Measurements from ENCODE around the gene AGBL1. TPM values are rescaled to one million over a fixed set of nuclear protein-coding genes. Genes with fewer than 3 reads are reported as not detected.

AGBL1 gene
- total and polyA plus RNA-seq, 2 experiments from 2014 or later = 0.03 TPM; not detected in 1

DNA sequence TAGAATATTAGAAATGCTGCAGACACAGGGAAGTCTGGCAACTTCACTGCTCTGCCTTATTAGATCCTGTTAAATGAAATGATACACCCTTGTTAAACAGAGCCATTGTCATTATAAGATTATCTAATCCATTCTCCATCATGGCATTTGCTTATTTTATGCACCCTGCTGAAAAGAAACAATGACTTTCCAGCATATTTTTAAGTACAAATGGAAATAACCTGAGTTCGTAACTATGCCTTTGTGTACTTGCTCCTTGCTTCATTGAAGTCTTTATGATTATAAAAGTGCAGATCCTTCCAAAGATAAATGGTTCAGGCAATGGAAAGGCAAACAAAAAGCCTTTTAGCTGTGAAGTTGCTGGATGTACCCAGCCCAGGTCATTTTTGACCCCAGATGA, 195.7 kb downstream of the AGBL1 start:
- Histone ChIP-seq H3K27me3 (ENCODE audit: insufficient read depth) (no peaks in the 10 kb centered on the region), H3K9me2 (ENCODE audit: insufficient read depth) (peaks cover 6% of the 10 kb centered on the region; the same call in 1 of the 2 replicates), H3K36me3 (ENCODE audit: insufficient read depth) (no peaks in the 10 kb centered on the region), H3K27ac (ENCODE audit: low read depth) (no peak overlapping the region), H3K4me2 (no peak overlapping the region), H3K79me2 (replicated peaks; ENCODE audit: insufficient read depth) (no peaks in the 10 kb centered on the region), H2AFZ (no peak overlapping the region), H3K4me1 (ENCODE audit: insufficient read depth) (0 out of 2 replicates have a peak, but pooled peaks cover 4% of the 10 kb centered on the region), H3F3A (replicated peaks; ENCODE audit: low read depth) (no peaks in the 10 kb centered on the region), H4K20me1 (replicated peaks; ENCODE audit: insufficient read depth) (no peaks in the 10 kb centered on the region), H3K4me3 (no peak overlapping the region)
- no peaks in the 10 kb centered on the region for H3K9me3 Mint-ChIP-seq
- no peak for TF ChIP-seq POLR2AphosphoS5 (IDR thresholded peaks at IDR 0.05; ENCODE audit: low read depth)
- no peak for TF ChIP-seq ETS1 (IDR thresholded peaks at IDR 0.05)
- TF ChIP-seq, protein P1, sequence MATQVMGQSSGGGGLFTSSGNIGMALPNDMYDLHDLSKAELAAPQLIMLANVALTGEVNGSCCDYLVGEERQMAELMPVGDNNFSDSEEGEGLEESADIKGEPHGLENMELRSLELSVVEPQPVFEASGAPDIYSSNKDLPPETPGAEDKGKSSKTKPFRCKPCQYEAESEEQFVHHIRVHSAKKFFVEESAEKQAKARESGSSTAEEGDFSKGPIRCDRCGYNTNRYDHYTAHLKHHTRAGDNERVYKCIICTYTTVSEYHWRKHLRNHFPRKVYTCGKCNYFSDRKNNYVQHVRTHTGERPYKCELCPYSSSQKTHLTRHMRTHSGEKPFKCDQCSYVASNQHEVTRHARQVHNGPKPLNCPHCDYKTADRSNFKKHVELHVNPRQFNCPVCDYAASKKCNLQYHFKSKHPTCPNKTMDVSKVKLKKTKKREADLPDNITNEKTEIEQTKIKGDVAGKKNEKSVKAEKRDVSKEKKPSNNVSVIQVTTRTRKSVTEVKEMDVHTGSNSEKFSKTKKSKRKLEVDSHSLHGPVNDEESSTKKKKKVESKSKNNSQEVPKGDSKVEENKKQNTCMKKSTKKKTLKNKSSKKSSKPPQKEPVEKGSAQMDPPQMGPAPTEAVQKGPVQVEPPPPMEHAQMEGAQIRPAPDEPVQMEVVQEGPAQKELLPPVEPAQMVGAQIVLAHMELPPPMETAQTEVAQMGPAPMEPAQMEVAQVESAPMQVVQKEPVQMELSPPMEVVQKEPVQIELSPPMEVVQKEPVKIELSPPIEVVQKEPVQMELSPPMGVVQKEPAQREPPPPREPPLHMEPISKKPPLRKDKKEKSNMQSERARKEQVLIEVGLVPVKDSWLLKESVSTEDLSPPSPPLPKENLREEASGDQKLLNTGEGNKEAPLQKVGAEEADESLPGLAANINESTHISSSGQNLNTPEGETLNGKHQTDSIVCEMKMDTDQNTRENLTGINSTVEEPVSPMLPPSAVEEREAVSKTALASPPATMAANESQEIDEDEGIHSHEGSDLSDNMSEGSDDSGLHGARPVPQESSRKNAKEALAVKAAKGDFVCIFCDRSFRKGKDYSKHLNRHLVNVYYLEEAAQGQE (IDR thresholded peaks at IDR 0.05; ENCODE audit: unreplicated experiment) = no peak
- TF ChIP-seq NANOG (IDR thresholded peaks at IDR 0.05; ENCODE audit: borderline replicate concordance) = no peak
- H3K27me3 Mint-ChIP-seq (ENCODE audit: insufficient read depth, low read depth, poor library complexity) = no peaks in the 10 kb centered on the region
- H3K4me1 Mint-ChIP-seq = peaks cover 7% of the 10 kb centered on the region; the same call in 2 of the 3 replicates
- no peak overlapping the region for H3K4me3 Mint-ChIP-seq
- H3K27ac Mint-ChIP-seq = no peak overlapping the region
- no peak for ATAC-seq
- no peaks in the 10 kb centered on the region for H3K36me3 Mint-ChIP-seq (ENCODE audit: low read depth)
- no peak for DNase-seq (ENCODE audit: low spot score)

DNA sequence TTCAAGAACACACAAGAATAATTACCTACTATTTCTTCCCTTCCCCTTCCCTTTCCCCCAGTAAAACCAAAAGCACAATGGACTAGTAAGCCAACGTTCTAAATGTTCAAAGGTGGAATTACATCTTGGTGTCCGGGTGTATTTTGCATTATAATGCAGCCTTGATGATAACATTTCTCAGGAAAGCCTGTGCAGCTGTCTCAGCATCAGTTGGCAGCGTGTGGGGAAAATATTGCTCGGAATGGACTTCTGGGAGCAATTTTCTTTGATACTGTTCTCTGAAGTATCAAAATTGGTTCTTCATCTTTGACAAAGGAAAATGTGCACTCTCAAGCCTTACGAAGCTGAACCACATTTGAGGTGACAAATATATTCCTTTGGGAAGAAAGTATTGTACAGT, 198.9 kb downstream of the AGBL1 start:
- ATAC-seq (no peak), DNase-seq (ENCODE audit: low spot score) (no peak)
- no peak overlapping the region for H3K4me3 ChIP-seq
- H3K4me1 Mint-ChIP-seq = peaks cover 1% of the 10 kb centered on the region; the same call in 2 of the 3 replicates
- no peaks in the 10 kb centered on the region for H3K79me2 ChIP-seq (replicated peaks; ENCODE audit: insufficient read depth)
- H3K36me3 Mint-ChIP-seq (ENCODE audit: low read depth) = no peaks in the 10 kb centered on the region
- H3K9me3 Mint-ChIP-seq = no peaks in the 10 kb centered on the region
- H3F3A ChIP-seq (replicated peaks; ENCODE audit: low read depth) = no peaks in the 10 kb centered on the region
- no peak overlapping the region for H3K4me2 ChIP-seq
- H3K27me3 ChIP-seq (ENCODE audit: insufficient read depth) = no peaks in the 10 kb centered on the region
- no peak overlapping the region for H3K4me3 Mint-ChIP-seq
- H3K27ac ChIP-seq (ENCODE audit: low read depth) = no peak overlapping the region
- no peak overlapping the region for H2AFZ ChIP-seq
- H4K20me1 ChIP-seq (replicated peaks; ENCODE audit: insufficient read depth) = no peaks in the 10 kb centered on the region
- no peaks in the 10 kb centered on the region for H3K27me3 Mint-ChIP-seq (ENCODE audit: insufficient read depth, low read depth, poor library complexity)
- TF ChIP-seq ETS1 (IDR thresholded peaks at IDR 0.05) (no peak), ZNF462 (CRISPR knock-in tag; IDR thresholded peaks at IDR 0.05) (no peak), ZNF331 (CRISPR knock-in tag; IDR thresholded peaks at IDR 0.05; ENCODE audit: low read depth) (no peak), ZNF114 (CRISPR knock-in tag; IDR thresholded peaks at IDR 0.05) (no peak), JUNB (IDR thresholded peaks at IDR 0.05; ENCODE audit: unreplicated experiment) (no peak)
- no peaks in the 10 kb centered on the region for H3K36me3 ChIP-seq (ENCODE audit: insufficient read depth)
- H3K9me2 ChIP-seq (ENCODE audit: insufficient read depth) = peaks cover 6% of the 10 kb centered on the region; the same call in 1 of the 2 replicates
- H3K27ac Mint-ChIP-seq = no peak overlapping the region
- 0 out of 2 replicates have a peak, but pooled peaks cover 2% of the 10 kb centered on the region for H3K4me1 ChIP-seq (ENCODE audit: insufficient read depth)

Data from GM23338 (cell line).